Thyroid gland (tissue), 4 donors: ENCODE measurements around the gene FMC1. TPM values are rescaled to one million over a fixed set of nuclear protein-coding genes. Genes with fewer than 3 reads are reported as not detected.

Experiments
- DNase-seq, 2 donors: peaks; one replicate each; pipeline ENCODE4 v3.0.0-alpha.2; 2019
- H3K27ac ChIP-seq, 3 donors: fragments of 200-600 bp; sonication (generic); 1 replicate in 2 of 3; 2 replicates in 1 of 3; pipeline ENCODE4 v1.5.1; 2016 to 2019; ENCODE audit warnings: mild to moderate bottlenecking in 1 of 3, moderate library complexity in 1 of 3
- H3K27me3 ChIP-seq: fragments of 200-600 bp; sonication (generic); one replicate; pipeline ENCODE4 v1.5.1; 2019
- H3K36me3 ChIP-seq, 2 donors: fragments of 200-600 bp; sonication (generic); one replicate each; pipeline ENCODE4 v1.5.1; 2016 to 2019
- H3K4me1 ChIP-seq, 2 donors: fragments of 200-600 bp; sonication (generic); one replicate each; pipeline ENCODE4 v1.5.1; 2017 to 2019
- H3K4me3 ChIP-seq, 3 donors: fragments of 200-600 bp; sonication (generic); replicated peaks in 1 of 3; 1 replicate in 2 of 3; 2 replicates in 1 of 3; pipeline ENCODE4 v1.5.1; 2016; ENCODE audit warnings: mild to moderate bottlenecking in 1 of 3
- H3K9me3 ChIP-seq: fragments of 200-600 bp; sonication (generic); one replicate; pipeline ENCODE4 v1.5.1; 2017
- CTCF ChIP-seq, 6 experiments: fragments of 200-600 bp in 3 of 6; fragments of 450-650 bp in 3 of 6; sonication (generic) in 3 of 6; IDR thresholded peaks; one replicate each; pipeline ENCODE4 v1.5.1; 2016 to 2019; ENCODE audit warnings: antibody characterized with exemption in 6 of 6, mild to moderate bottlenecking in 2 of 6, inconsistent platforms in 1 of 6, moderate library complexity in 1 of 6
- POLR2A ChIP-seq, 2 donors: fragments of 450-650 bp; IDR thresholded peaks; one replicate each; pipeline ENCODE4 v1.6.1; 2017; ENCODE audit warnings: antibody characterized with exemption in 2 of 2, mild to moderate bottlenecking in 2 of 2, moderate library complexity in 1 of 2
- WGBS, 2 donors: methylation state at CpG; one replicate each; pipeline ENCODE4 v1.1.5; 2017; 5-methylcytosine and 5-hydroxymethylcytosine counted together
- intact Hi-C: fragments of 100-400 bp; cut with DNase I; formaldehyde crosslinking; loops from one replicate; pipeline ENCODE4 v1.15.1; 2023
- total RNA-seq, 4 donors: library from RNA; depleted of rRNA; stranded (reverse); fragments of >200 nt; gene quantifications; one replicate each; pipeline ENCODE4 v1.2.3, GENCODE V29; 2016

Gene FMC1
- total RNA-seq, 4 donors from 2014 or later = 11.9 to 26.4 (median 23.0) TPM

DNA sequence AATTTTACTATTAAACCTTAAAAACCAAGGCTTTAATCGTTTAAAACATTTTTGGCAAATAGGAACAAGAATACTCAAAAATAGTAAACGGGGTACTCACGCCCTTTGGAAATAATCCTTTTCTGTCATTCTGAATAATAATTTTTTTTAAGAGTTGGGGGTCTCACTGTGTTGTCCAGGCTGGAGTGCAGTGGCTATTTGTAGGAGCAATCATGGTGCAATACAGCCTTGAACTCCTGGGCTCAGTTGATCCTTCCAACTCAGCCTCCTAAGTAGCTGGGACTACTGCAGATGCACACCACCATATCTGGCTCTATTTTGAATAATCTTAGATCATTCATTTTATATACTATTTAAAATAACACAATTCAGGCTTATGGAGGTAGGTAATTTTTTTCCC lies 43.5 kb downstream of the FMC1 start:
- TF ChIP-seq POLR2A (IDR thresholded peaks at IDR 0.05) (no peak), CTCF (IDR thresholded peaks at IDR 0.05) (no peak)
- no peak overlapping the region for H3K4me3 ChIP-seq
- H3K27ac ChIP-seq = no peak overlapping the region
- DNase-seq = no peak
- H3K4me1 ChIP-seq = peaks cover 27 to 31% of the 10 kb centered on the region in 2 donors
- 95 to 97% methylated on average over 3 of the region's 3 CpGs for WGBS, 2 donors
- peaks cover 10 to 13% of the 10 kb centered on the region in 2 donors for H3K36me3 ChIP-seq
- intact Hi-C loops = no loop called here
- no peaks in the 10 kb centered on the region for H3K9me3 ChIP-seq
- H3K27me3 ChIP-seq = no peaks in the 10 kb centered on the region

GRCh38 chr7:139387594-139387993 lies 46.5 kb downstream of the FMC1 start:
- Histone ChIP-seq H3K9me3 (no peaks in the 10 kb centered on the region), H3K27ac (peak overlapping the region; percentile 37 to 64 (median 57)), H3K27me3 (no peaks in the 10 kb centered on the region), H3K4me3 (no peak overlapping the region), H3K36me3 (peaks cover 0 to 4% of the 10 kb centered on the region in 2 donors), H3K4me1 (peaks cover 34 to 38% of the 10 kb centered on the region in 2 donors)
- DNase-seq = peak; percentile 40 to 47
- TF ChIP-seq CTCF (IDR thresholded peaks at IDR 0.05) = no peak
- 66 to 71% methylated on average over 5 of the region's 5 CpGs for WGBS, 2 donors
- intact Hi-C loops = no loop called here

DNA sequence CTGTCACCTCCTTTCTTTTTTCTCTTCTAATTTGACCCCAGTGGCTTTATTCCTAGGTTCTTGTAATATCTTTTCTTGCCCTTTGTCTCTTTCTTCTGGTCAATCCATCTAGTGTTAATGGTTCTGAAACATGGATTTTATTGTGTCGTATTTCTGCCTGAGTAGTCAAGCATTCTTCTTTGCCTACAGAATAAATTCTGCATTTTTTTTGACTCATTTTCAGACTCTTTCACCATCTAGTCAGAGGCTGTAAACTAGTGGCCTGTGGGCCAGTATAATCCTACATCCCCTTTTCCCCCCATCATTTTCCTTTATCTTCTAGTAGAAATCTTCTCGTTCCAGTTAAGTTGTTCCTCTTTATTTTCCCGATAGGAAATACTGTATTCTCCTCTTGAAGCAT lies 48.0 kb downstream of the FMC1 start:
- Histone ChIP-seq H3K9me3 (no peaks in the 10 kb centered on the region), H3K4me3 (no peak overlapping the region), H3K36me3 (peaks cover 0 to under 1% of the 10 kb centered on the region in 2 donors), H3K27me3 (no peaks in the 10 kb centered on the region), H3K27ac (peak overlapping the region; percentile 16 to 68 (median 47)), H3K4me1 (peaks cover 34 to 38% of the 10 kb centered on the region in 2 donors)
- no peak for DNase-seq
- WGBS, 2 donors = 68 to 76% methylated on average over 3 of the region's 3 CpGs
- no peak for TF ChIP-seq POLR2A (IDR thresholded peaks at IDR 0.05)
- no peak for TF ChIP-seq CTCF (IDR thresholded peaks at IDR 0.05)
- intact Hi-C loops = no loop called here

DNA sequence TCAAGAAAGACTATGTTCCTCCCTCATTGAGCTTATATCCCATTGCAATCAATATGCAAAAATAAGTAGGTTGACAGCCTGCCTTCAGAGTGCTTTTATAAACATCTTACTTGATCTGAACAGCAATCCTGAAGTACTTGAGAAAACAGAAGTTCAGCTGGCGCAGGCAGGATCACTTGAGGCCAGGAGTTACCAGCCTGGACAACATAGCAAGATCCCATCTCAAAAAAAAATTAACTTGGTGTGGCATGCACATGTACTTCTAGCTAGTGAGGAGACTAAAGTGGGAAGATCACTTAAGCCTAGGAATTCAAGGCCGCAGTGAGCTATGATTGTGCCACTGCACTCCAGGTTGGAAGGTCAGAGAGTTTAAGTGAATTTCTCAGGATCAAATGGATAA lies 48.6 kb downstream of the FMC1 start:
- no peaks in the 10 kb centered on the region for H3K9me3 ChIP-seq
- no peaks in the 10 kb centered on the region for H3K27me3 ChIP-seq
- no peak for DNase-seq
- intact Hi-C loops = no loop called here
- whole genome bisulfite sequencing, 2 donors = 100% methylated on average over 2 of the region's 2 CpGs
- no peak overlapping the region for H3K4me3 ChIP-seq
- TF ChIP-seq CTCF (IDR thresholded peaks at IDR 0.05) (no peak), POLR2A (IDR thresholded peaks at IDR 0.05) (no peak)
- H3K27ac ChIP-seq = peak overlapping the region in 2 of 3 donors; percentile 16 to 68
- peaks cover 34 to 38% of the 10 kb centered on the region in 2 donors for H3K4me1 ChIP-seq
- no peaks in the 10 kb centered on the region for H3K36me3 ChIP-seq

DNA sequence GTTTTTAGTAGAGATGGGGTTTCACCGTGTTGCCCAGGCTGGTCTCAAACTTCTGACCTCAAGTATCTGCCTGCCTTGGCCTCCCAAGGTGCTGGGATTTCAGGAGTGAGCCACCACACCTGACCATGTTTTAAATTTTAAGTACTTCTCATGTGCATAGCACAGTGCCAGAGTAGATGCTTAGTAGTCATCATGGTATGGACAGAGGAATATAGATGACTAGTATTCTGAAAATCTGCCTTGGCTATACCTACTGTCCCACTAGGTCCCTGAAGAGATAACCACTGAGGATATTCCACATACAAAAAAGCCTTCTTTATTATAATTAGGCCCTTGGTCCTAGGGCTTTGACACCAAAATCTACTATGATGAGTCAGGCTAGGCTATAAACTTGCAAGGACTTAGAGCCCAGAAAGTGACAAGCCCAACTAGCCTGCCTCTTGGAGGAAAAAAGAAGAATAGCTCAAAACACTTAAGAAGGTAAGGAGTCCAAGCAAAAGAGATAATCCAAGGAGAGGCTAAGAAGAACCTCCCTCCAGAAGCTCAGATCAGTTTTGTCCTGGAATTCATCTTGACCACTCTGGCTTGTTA lies 52.6 kb downstream of the FMC1 start:
- TF ChIP-seq CTCF (IDR thresholded peaks at IDR 0.05) (no peak), POLR2A (IDR thresholded peaks at IDR 0.05) (no peak)
- no peaks in the 10 kb centered on the region for H3K36me3 ChIP-seq
- WGBS, 2 donors = 80 to 81% methylated on average over 1 of the region's 1 CpG

More for the DNA sequence above, 52.6 kb downstream of the FMC1 start:
- Histone ChIP-seq H3K4me1 (peaks cover 17 to 29% of the 10 kb centered on the region in 2 donors), H3K27me3 (no peaks in the 10 kb centered on the region), H3K4me3 (no peak overlapping the region), H3K27ac (peak overlapping the region in 1 of 3 donors; percentile 0), H3K9me3 (no peaks in the 10 kb centered on the region)
- DNase-seq = no peak
- intact Hi-C loops = no loop called here
